Measurements from ENCODE around the gene TAF6.

DNA sequence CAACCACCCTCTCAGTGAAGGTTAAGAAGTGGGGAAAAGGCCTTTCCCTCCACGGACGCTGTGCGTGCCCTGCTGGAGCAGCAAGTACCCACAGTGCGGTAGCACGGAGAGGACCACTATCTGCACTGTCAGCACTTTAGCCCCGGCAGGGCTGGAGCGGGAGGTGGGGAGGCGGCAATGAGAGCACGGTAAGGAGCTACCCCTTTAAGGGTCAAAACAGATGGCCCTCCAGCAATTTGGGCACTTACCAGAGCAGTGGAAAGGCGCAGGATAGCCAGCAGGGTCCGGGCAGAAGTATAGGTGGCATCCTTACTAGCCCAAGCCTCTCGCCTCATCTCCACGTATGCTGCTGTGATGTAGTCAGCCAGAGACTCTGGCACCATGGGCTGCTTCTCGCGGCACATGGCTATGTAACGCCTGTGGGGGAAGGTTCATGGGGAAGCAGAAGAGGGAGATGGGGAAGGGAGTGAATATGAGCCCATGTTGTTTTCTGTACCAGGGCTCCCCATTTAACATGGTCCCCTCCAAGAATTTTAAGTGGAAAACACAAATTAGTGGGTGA is 25.2 kb downstream of the TAF6 start:
- TF ChIP-seq CTCF (IDR thresholded peaks at IDR 0.05) (no peak), POLR2A (IDR thresholded peaks at IDR 0.05) (no peak)

Data from Peyer's patch (tissue), 4 donors.